Tibial nerve (tissue), 4 donors: Measurements from ENCODE around the gene TRAPPC2. TPM values are rescaled to one million over a fixed set of nuclear protein-coding genes. Genes with fewer than 3 reads are reported as not detected.

Experiments
- DNase-seq, 2 donors: peaks; one replicate each; pipeline ENCODE4 v3.0.0-alpha.2; 2019; ENCODE audit warnings: low spot score in 2 of 2
- H3K27ac ChIP-seq, 4 donors: fragments of 200-600 bp; sonication (generic) in 3 of 4; one replicate each; pipeline ENCODE4 v1.5.1; 2017 to 2019; ENCODE audit warnings: mild to moderate bottlenecking in 1 of 4
- H3K27me3 ChIP-seq, 2 donors: fragments of 200-600 bp; sonication (generic) in 1 of 2; one replicate each; pipeline versions ENCODE4 v1.5.1 to v1.6.0; 2017 to 2019
- H3K36me3 ChIP-seq, 3 donors: fragments of 200-600 bp; sonication (generic); one replicate each; pipeline ENCODE4 v1.5.1; 2018 to 2019
- H3K4me1 ChIP-seq, 4 donors: fragments of 200-600 bp; sonication (generic) in 3 of 4; one replicate each; pipeline ENCODE4 v1.5.1; 2017 to 2019
- H3K4me3 ChIP-seq, 4 donors: fragments of 200-600 bp; sonication (generic) in 3 of 4; one replicate each; pipeline ENCODE4 v1.5.1; 2017 to 2019; ENCODE audit warnings: mild to moderate bottlenecking in 1 of 4, moderate library complexity in 1 of 4
- H3K9me3 ChIP-seq, 4 donors: fragments of 200-600 bp; sonication (generic) in 3 of 4; one replicate each; pipeline ENCODE4 v1.5.1; 2017 to 2019
- CTCF ChIP-seq, 5 experiments: fragments of 200-600 bp in 3 of 5; fragments of 450-650 bp in 2 of 5; sonication (generic) in 3 of 5; IDR thresholded peaks; one replicate each; pipeline ENCODE4 v1.5.1; 2016 to 2019; ENCODE audit warnings: antibody characterized with exemption in 5 of 5, mild to moderate bottlenecking in 3 of 5, moderate library complexity in 2 of 5
- EP300 ChIP-seq, 2 donors: sonication (generic); formaldehyde crosslinking; IDR thresholded peaks; one replicate each; pipeline ENCODE4 v1.6.1; 2017; ENCODE audit warnings: antibody characterized with exemption in 2 of 2, mild to moderate bottlenecking in 1 of 2
- POLR2A ChIP-seq, 2 donors: fragments of 450-650 bp; IDR thresholded peaks; one replicate each; pipeline ENCODE4 v1.6.1; 2017; ENCODE audit warnings: antibody characterized with exemption in 2 of 2, mild to moderate bottlenecking in 2 of 2, moderate library complexity in 2 of 2
- WGBS, 2 donors: methylation state at CpG; one replicate each; pipeline ENCODE4 v1.1.5; 2018; 5-methylcytosine and 5-hydroxymethylcytosine counted together
- total RNA-seq, 4 donors: library from RNA; depleted of rRNA; stranded (reverse); fragments of >200 nt; gene quantifications; one replicate each; pipeline ENCODE4 v1.1.0, GENCODE V29; 2016

Gene TRAPPC2
- total RNA-seq, 4 donors from 2014 or later: 9.0 to 13.8 (median 11.6) TPM

DNA sequence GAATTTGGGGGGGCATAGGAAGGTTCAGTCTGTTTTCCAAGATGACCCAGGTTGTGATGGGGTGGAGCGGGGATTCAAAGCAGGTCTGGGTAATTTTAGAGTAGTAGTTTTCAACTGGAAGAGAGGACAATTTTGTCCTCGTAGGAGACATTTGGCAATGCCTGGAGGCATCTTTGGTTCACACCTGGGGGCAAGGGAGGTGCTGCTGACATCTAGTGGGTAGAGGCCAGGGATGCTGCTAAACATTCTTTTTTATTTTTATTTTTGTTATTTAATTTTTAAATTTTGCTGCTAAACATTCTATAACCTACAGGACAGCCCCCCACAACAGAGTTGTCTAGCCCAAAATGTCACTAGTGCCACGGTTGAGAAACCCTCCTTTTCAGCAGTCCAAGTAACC is 43.6 kb downstream of the TRAPPC2 start:
- no peak for TF ChIP-seq CTCF (IDR thresholded peaks at IDR 0.05)
- no peak for TF ChIP-seq POLR2A (IDR thresholded peaks at IDR 0.05)
- no peak for TF ChIP-seq EP300 (IDR thresholded peaks at IDR 0.05)
- Histone ChIP-seq H3K4me1 (peaks cover 0 to 42% (median 28%) of the 10 kb centered on the region in 4 donors), H3K27me3 (peaks cover 0 to 5% of the 10 kb centered on the region in 2 donors), H3K27ac (peak overlapping the region in 2 of 4 donors; percentile 55 to 98), H3K36me3 (no peaks in the 10 kb centered on the region), H3K9me3 (no peaks in the 10 kb centered on the region), H3K4me3 (peak overlapping the region in 1 of 4 donors; percentile 80)
- WGBS, 2 donors: 65 to 77% methylated on average over 3 of the region's 3 CpGs
- DNase-seq: no peak

DNA sequence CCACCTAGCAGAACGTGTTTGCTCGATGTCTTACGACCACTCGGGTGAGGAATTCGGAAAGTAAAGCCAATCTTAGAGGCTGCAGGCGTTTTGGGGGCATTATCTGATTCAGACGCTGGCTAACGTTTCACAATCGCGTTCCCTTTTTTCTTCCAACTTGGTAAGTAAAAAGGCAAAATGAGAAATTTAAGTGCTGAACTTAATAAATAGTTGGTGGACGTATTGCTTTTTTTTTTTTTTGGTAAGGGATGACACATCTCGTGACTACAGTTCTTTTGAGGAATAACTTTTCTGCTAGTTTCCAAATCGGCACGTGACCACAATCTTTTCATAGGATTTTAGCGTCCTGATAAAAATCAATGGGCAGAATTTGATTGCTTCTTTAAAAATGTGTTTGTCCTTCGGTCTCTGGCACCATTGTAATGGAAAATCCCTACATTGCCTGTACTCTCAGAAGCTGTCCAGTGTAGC is 44.6 kb downstream of the TRAPPC2 start:
- Histone ChIP-seq H3K4me3 (peak overlapping the region; percentile 80 to 87 (median 84)), H3K4me1 (peaks cover 0 to 33% (median 25%) of the 10 kb centered on the region in 4 donors), H3K9me3 (no peaks in the 10 kb centered on the region), H3K27me3 (peaks cover 0 to 5% of the 10 kb centered on the region in 2 donors), H3K27ac (peak overlapping the region; percentile 92 to 98 (median 96)), H3K36me3 (no peaks in the 10 kb centered on the region)
- no peak for TF ChIP-seq EP300 (IDR thresholded peaks at IDR 0.05)
- TF ChIP-seq POLR2A (IDR thresholded peaks at IDR 0.05): no peak
- TF ChIP-seq CTCF (IDR thresholded peaks at IDR 0.05): no peak
- WGBS, 2 donors: 0 to 7% methylated on average over 16 of the region's 16 CpGs
- DNase-seq: no peak

GRCh38 chrX:13688958-13689740 is 45.3 kb downstream of the TRAPPC2 start, which contains the start of gene RAB9A:
Gene RAB9A (plus strand): TSS chrX:13689128. CDS start chrX:13708747, 19,619 bp downstream.
- no peaks in the 10 kb centered on the region for H3K36me3 ChIP-seq
- peak; percentile 72 to 77 for DNase-seq
- TF ChIP-seq POLR2A (IDR thresholded peaks at IDR 0.05): peak; percentile 75 to 93
- TF ChIP-seq EP300 (IDR thresholded peaks at IDR 0.05): peak in 1 of 2 donors; percentile 96
- peak in 1 of 5 experiments; percentile 23 for TF ChIP-seq CTCF (IDR thresholded peaks at IDR 0.05)
- peaks cover 0 to 27% (median 19%) of the 10 kb centered on the region in 4 donors for H3K4me1 ChIP-seq
- H3K4me3 ChIP-seq: peak within 1 kb of the TSS; percentile 80 to 87 (median 84)
- peak within 1 kb of the TSS; percentile 92 to 98 (median 96) for H3K27ac ChIP-seq
- H3K9me3 ChIP-seq: no peaks in the 10 kb centered on the region
- peaks cover 0 to 5% of the 10 kb centered on the region in 2 donors for H3K27me3 ChIP-seq
- WGBS, 2 donors: 1 to 2% methylated on average over 33 to 62 of the region's 68 CpGs

GRCh38 chrX:13688384-13688957 is 45.9 kb downstream of the TRAPPC2 start:
- no peak for DNase-seq
- peak overlapping the region; percentile 92 to 98 (median 96) for H3K27ac ChIP-seq
- peaks cover 0 to 5% of the 10 kb centered on the region in 2 donors for H3K27me3 ChIP-seq
- no peaks in the 10 kb centered on the region for H3K9me3 ChIP-seq
- H3K36me3 ChIP-seq: no peaks in the 10 kb centered on the region
- no peak for TF ChIP-seq CTCF (IDR thresholded peaks at IDR 0.05)
- no peak for TF ChIP-seq POLR2A (IDR thresholded peaks at IDR 0.05)
- TF ChIP-seq EP300 (IDR thresholded peaks at IDR 0.05): no peak
- H3K4me1 ChIP-seq: peaks cover 0 to 21% (median 13%) of the 10 kb centered on the region in 4 donors
- peak overlapping the region; percentile 80 to 87 (median 84) for H3K4me3 ChIP-seq
- WGBS, 2 donors: 11 to 16% methylated on average over 13 of the region's 13 CpGs
